ENCODE results near the gene COL20A1.
A peak's percentile ranks its signal among the peaks of the same experiment; 100 is the strongest.

The COL20A1 gene

GRCh38 chr20:63309261-63310071 is 16.5 kb downstream of the COL20A1 start:
- peak; percentile 37 to 41 for DNase-seq

- DNase-seq = no peak
Measured at GRCh38 chr20:63310265-63310991, 17.4 kb downstream of the COL20A1 start.

GRCh38 chr20:63311186-63311832 is 18.3 kb downstream of the COL20A1 start:
- DNase-seq = no peak

DNA sequence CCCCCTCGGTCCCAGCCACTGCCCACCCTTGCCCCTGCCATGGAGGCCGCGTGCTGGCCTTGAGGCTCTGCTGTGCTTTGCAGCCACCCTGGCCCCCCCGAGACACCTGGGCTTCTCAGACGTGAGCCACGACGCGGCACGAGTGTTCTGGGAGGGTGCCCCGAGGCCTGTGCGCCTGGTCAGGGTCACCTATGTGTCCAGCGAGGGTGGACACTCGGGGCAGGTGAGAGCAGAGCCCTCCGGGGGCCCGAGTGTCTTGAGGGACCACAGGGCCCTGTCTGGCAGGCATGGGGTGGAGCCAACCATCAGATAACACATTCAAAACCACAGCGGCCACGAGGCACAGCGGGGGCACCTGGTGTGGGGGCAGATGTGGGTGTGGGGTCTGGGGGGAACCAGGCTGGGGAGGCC is 18.9 kb downstream of the COL20A1 start:
- no peak for DNase-seq

DNA sequence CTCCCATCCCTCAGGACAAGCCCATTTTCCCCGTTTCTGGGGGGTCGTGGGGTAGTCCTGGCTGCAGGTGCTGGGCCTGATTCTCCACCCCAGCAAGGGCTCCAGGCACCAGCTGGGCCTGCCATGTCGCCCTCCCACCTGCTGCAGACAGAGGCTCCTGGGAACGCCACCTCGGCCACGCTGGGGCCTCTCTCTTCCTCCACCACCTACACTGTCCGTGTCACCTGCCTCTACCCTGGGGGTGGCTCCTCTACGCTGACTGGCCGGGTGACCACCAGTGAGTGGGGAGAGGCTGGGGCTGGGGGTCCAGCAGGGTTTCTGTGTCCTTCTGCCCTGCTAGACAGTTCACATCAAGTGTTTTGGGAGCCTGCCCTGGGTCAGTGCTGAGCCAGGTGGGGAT is 19.3 kb downstream of the COL20A1 start:
- DNase-seq = no peak

DNA sequence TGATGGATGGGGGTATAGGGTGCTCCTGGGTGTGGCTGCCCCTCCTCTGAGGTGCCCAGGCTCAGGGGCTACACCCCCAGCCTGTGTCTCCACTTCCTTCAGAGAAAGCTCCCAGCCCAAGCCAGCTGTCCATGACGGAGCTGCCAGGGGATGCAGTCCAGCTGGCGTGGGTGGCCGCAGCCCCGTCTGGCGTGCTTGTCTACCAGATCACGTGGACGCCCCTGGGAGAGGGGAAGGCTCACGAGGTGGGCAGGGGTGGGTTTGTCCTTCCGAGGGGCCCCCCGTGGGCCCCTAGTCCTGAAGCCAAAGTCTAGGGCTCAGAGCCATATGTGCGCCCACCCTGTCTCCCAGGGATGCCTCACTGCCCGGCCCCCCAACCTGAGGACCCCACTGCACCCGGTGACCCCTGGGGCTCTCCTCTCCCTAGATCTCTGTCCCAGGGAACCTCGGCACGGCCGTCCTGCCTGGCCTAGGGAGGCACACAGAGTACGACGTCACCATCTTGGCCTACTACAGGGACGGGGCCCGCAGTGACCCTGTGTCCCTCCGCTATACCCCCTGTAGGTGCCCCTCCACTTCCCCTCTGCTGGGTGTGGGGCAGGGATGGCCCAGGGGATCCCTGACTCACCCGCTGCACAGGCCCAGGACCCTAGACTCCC is 19.8 kb downstream of the COL20A1 start:
- no peak for DNase-seq

DNA sequence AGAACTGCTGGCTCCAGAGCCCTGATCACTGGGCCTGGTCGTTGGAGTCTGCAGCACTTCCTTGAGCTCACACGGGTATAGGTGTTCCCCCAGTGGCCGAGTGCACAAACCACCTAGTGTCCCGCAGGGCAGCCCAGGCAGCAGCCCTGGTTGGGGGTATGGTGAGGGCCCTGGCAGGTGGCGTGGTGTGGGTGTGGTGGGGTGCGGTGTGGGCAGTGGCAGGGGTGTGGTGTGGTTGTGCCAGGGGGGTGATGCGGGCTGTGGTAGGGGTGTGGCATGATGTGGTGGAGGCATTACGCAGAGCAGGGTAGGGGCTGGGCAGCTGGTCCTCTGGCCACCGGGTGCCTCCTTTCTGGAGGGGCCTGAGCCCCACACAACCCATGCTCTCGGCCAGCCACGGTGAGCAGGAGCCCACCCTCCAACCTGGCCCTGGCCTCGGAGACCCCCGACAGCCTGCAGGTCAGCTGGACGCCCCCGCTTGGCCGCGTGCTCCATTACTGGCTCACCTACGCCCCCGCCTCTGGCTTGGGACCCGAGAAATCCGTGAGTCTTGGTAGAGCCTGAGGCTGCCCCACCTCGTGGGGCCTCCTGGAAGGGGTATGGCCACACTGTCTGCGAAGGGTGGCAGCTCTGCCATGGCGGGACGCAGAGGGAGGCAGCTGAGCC is 20.5 kb downstream of the COL20A1 start:
- DNase-seq = no peak

- no peak for DNase-seq
Measured at GRCh38 chr20:63314015-63314471, 21.1 kb downstream of the COL20A1 start.

GRCh38 chr20:63314566-63315239 is 21.7 kb downstream of the COL20A1 start:
- no peak for DNase-seq

GRCh38 chr20:63315240-63315689 is 22.3 kb downstream of the COL20A1 start:
- DNase-seq = no peak

DNA sequence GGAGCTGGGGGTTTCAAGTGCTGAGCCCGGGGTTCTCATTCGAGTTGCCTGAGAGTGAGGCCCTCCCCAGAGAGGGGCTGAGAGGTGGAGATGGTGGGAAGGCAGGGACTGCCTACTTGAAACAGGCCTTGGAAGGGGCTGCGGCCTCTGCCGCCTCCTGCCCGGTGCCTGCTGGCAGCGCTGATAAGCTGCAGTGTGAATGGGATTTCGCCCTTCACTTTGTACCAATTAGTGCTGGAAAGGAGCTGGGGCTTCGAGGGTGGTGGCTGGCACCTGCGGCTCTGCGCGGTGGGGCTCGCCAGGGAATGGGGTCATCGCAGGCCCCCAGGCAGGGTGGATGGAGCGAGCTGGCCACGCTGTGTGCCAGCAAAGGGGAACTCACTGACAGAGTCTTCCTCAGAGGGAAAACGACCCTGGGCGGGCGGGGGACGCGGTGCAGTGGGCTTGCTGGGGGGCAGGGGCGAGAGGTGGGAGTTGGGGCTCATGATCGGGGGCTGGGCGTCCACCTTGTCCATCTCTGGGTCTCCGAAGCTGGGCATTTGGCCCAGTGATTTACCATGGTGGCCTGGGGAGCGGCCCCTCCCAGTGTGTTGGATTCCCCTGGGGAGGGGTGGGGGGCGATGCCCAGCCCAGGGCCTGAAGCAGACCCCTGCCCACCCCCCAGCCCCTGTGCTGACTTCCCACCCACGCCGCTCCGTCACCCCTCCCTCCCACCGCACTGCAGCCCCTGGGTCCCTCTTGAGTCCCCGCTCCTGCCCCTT is 22.9 kb downstream of the COL20A1 start:
- no peak for DNase-seq

DNA sequence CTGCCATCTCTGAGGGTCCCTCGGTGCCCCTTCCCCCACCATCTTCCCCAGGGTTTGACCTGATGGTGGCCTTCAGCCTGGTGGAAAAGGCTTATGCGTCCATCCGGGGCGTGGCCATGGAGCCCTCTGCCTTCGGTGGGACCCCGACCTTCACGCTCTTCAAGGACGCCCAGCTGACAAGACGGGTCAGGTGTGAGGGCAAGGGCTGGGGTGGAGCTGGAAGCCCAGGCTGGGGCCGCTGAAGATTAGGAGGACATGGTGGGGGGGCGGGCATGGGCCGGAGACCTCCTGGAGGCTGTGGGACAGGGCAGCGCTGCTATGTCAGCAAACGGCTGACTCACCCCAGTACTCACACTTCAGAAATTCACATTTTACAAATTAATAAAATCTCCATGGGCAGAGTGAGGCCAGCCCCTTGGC is 23.5 kb downstream of the COL20A1 start:
- no peak for DNase-seq

DNA sequence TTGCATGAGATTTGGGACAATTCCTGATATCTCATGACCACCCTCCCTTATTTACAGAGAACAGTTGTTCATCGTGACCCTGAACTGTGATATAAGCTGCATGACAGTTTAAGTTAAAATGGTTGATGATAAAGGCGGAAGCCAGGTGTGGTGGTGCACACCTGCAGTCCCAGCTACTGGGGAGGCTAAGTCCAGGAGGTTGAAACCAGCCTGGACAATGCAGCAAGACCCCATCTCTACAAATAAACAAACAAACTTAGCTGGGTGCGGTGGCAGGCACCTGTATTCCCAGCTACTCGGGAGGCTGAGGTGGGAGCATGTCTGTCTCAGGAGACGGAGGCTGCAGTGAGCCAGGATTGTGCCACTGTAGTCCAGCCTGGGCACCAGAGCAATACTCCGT is 24.1 kb downstream of the COL20A1 start:
- DNase-seq = no peak

GRCh38 chr20:63317601-63318291 is 24.8 kb downstream of the COL20A1 start:
- DNase-seq = no peak

DNA sequence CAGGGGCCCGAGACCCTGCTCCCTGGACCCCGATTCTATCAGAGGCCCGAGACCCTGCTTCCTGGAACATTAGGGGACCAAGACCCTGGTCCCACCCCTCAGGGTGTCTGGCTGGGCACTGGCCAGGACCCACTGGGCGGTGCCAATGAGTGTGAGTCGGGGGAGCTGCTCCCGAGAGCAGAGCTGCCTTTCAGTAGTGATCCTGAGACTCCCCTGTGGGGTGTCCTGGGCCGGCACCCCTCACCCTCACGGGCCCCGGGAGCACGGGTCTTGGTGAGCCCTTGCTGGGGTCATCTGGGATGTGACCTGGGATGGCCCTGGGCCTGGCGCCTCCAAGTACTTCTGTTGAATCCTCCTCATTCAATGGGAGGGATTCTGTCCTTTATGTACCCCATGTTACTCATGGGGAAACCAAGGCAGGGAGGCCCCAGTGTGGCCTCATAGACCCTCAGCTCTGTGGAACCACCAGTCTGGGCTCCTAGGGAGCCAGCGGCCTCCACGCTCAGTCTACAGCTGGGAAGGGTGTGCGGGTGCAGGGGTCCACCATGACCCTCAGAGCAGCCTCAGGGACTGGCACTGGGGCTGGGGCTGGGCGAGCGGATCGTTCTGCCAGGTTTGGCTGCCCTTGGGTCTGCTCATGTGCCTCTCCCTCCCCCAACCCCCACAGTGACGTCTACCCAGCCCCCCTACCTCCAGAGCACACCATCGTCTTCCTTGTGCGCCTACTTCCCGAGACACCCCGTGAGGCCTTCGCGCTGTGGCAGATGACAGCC is 25.6 kb downstream of the COL20A1 start:
- no peak for DNase-seq

GRCh38 chr20:63319164-63320040 is 26.4 kb downstream of the COL20A1 start:
- DNase-seq = no peak

- no peak for DNase-seq
Measured at GRCh38 chr20:63320041-63320511, 27.1 kb downstream of the COL20A1 start.

GRCh38 chr20:63320616-63321147 is 27.7 kb downstream of the COL20A1 start:
- DNase-seq = no peak

All from activated CD4-positive, alpha-beta T cell treated with anti-CD3 and anti-CD28 coated beads, Interleukin-2, amount 50 U/mL, for 48 hours (primary cell).